DND-41 (cell line): Measurements from ENCODE around the gene TSPAN18.

Source experiments
- EZH2 ChIP-seq: IDR thresholded peaks from 3 replicates; pipeline ENCODE4 v1.6.1; 2012; ENCODE audit warnings: borderline replicate concordance, low read depth, mild to moderate bottlenecking, moderate library complexity, low read length, inconsistent platforms; ENCODE audit not compliant: severe bottlenecking
- TF ChIP-seq, protein P1 (sequence below): IDR thresholded peaks from 2 replicates; pipeline ENCODE4 v1.5.1; 2012; ENCODE audit warnings: borderline replicate concordance, low read length, moderate library complexity, mild to moderate bottlenecking; ENCODE audit not compliant: poor library complexity, severe bottlenecking; ENCODE audit errors: extremely low read depth

DNA sequence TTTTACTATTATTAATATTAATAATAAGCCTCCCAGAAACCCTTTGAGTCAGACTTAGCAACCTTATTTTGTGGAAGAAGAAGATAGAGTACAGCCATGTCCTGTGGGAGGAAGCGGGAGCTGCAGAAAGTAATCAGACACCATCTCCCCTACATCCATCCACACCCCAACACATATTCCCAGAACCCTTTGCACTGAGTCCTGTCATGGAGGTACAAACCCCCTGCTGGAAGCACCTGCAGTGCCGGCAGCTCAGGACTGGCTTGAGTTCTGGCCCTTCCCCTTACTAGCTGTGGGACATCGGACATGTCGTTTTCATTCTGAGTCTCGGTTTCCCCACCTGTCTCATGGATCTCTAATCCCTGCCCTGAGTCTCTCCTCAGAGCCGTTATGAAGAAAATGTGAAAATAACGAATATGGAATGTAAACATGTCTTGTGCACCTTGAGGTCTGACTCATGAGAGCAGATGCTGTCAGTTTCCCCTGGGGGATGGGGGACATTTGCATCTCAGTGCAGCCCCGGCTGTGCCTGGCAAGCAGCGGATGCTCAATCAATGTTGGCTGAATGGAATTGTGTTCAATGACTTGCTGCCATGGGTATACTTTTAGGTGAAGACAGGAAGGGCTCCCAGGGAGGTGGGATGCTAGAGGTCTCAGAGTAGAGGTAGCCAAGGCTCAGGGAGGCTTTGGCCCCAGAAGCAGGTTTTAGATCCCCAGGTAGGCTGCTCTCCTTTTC, 178.5 kb downstream of the TSPAN18 start:
- TF ChIP-seq, protein P1, sequence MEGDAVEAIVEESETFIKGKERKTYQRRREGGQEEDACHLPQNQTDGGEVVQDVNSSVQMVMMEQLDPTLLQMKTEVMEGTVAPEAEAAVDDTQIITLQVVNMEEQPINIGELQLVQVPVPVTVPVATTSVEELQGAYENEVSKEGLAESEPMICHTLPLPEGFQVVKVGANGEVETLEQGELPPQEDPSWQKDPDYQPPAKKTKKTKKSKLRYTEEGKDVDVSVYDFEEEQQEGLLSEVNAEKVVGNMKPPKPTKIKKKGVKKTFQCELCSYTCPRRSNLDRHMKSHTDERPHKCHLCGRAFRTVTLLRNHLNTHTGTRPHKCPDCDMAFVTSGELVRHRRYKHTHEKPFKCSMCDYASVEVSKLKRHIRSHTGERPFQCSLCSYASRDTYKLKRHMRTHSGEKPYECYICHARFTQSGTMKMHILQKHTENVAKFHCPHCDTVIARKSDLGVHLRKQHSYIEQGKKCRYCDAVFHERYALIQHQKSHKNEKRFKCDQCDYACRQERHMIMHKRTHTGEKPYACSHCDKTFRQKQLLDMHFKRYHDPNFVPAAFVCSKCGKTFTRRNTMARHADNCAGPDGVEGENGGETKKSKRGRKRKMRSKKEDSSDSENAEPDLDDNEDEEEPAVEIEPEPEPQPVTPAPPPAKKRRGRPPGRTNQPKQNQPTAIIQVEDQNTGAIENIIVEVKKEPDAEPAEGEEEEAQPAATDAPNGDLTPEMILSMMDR, result no peak
- no peak for TF ChIP-seq EZH2
